Endothelial cell of umbilical vein (primary cell): ENCODE results near the gene PPME1. TPM values are rescaled to one million over a fixed set of nuclear protein-coding genes. Genes with fewer than 3 reads are reported as not detected.

Experiments
- BruUV-seq: library from RNA; stranded (reverse); fragments of 400-500 nt; replicated peaks from 2 replicates; lab custom pipeline; 2021; lab: Mats Ljungman, UMichigan
- CTCF ChIA-PET: fragments of 300-600, 350-600 bp; sonication (Branson Sonifier 250); formaldehyde crosslinking; loops from one replicate; lab custom pipeline; 2021; ENCODE audit warnings: antibody characterized with exemption, inconsistent platforms; lab: Charles Lee
- POLR2A ChIA-PET: fragments of 300-600, 350-600 bp; sonication (Branson Sonifier 250); formaldehyde crosslinking; loops from one replicate; lab custom pipeline; 2021; ENCODE audit warnings: antibody characterized with exemption, inconsistent platforms; lab: Charles Lee
- DNase-seq: peaks from one replicate; pipeline ENCODE4 v3.0.0-alpha.2; 2011; ENCODE audit warnings: low read depth, low spot score
- FAIRE-seq: peaks from 2 replicates; lab custom pipeline; 2011; peaks lifted over from hg19 to GRCh38; lab: Jason Lieb, UNC
- H2AFZ ChIP-seq: 2 replicates; pipeline ENCODE4 v1.6.0; 2012; ENCODE audit warnings: low read depth, low read length, control low read depth, inconsistent platforms
- H3K27ac ChIP-seq: 2 replicates; pipeline ENCODE4 v1.5.1; 2011; ENCODE audit warnings: low read depth, mild to moderate bottlenecking, control low read depth, low read length, moderate library complexity; ENCODE audit not compliant: insufficient read depth
- H3K27me3 ChIP-seq, 2 experiments: 2 replicates each; pipeline versions ENCODE4 v1.6.0 to v1.6.1; 2011; ENCODE audit warnings: low read length in 2 of 2, mixed read lengths in 1 of 2; ENCODE audit not compliant: control insufficient read depth in 2 of 2, insufficient read depth in 2 of 2
- H3K36me3 ChIP-seq, 2 experiments: 2 replicates in 1 of 2; 3 replicates in 1 of 2; pipeline ENCODE4 v1.5.1; 2011; ENCODE audit warnings: low read length in 2 of 2, mild to moderate bottlenecking in 1 of 2, moderate library complexity in 1 of 2; ENCODE audit not compliant: control insufficient read depth in 2 of 2, insufficient read depth in 2 of 2; ENCODE audit errors: extremely low read depth in 1 of 2
- H3K4me1 ChIP-seq: 3 replicates; pipeline ENCODE4 v1.5.1; 2011; ENCODE audit warnings: mild to moderate bottlenecking, low read length; ENCODE audit not compliant: control insufficient read depth, insufficient read depth; ENCODE audit errors: extremely low read depth
- H3K4me2 ChIP-seq: 2 replicates; pipeline ENCODE4 v1.6.1; 2011; ENCODE audit warnings: low read length, control low read depth, mixed read lengths; ENCODE audit not compliant: insufficient read depth
- H3K4me3 ChIP-seq, 3 experiments: fragments of 200-600 bp in 1 of 3; sonication (generic), shearing (Covaris generic) in 1 of 3; replicated peaks in 1 of 3; 2 replicates each; pipeline ENCODE4 v1.5.1; 2011 to 2016; ENCODE audit warnings: control low read depth in 3 of 3, low read length in 3 of 3, mild to moderate bottlenecking in 2 of 3, inconsistent platforms in 1 of 3, low read depth in 1 of 3, moderate library complexity in 1 of 3; ENCODE audit not compliant: insufficient read depth in 1 of 3
- H3K79me2 ChIP-seq: 2 replicates; pipeline ENCODE4 v1.6.0; 2012; ENCODE audit warnings: low read length, inconsistent platforms; ENCODE audit not compliant: control insufficient read depth, insufficient read depth
- H3K9ac ChIP-seq: replicated peaks from 2 replicates; pipeline ENCODE3; 2011; ENCODE audit warnings: low read length, control low read depth; ENCODE audit not compliant: insufficient read depth; ENCODE audit errors: extremely low read depth
- H3K9me1 ChIP-seq: replicated peaks from 3 replicates; pipeline ENCODE4 v1.6.0; 2011; ENCODE audit warnings: mild to moderate bottlenecking, low read length; ENCODE audit not compliant: control insufficient read depth, insufficient read depth; ENCODE audit errors: extremely low read depth
- H3K9me3 ChIP-seq: replicated peaks from 2 replicates; pipeline ENCODE4 v1.5.1; 2012; ENCODE audit warnings: low read length, inconsistent platforms; ENCODE audit not compliant: control insufficient read depth, insufficient read depth
- H4K20me1 ChIP-seq: replicated peaks from 2 replicates; pipeline ENCODE3; 2011; ENCODE audit warnings: mild to moderate bottlenecking, low read length; ENCODE audit not compliant: control insufficient read depth, insufficient read depth; ENCODE audit errors: extremely low read depth
- CTCF ChIP-seq, 2 donors: IDR thresholded peaks; 1 replicate in 1 of 2; 2 replicates in 1 of 2; pipeline ENCODE4 v1.5.1; 2011; ENCODE audit warnings: low read length in 2 of 2, mild to moderate bottlenecking in 2 of 2, moderate library complexity in 2 of 2, control low read depth in 1 of 2, inconsistent platforms in 1 of 2, low read depth in 1 of 2; ENCODE audit not compliant: insufficient read depth in 1 of 2; ENCODE audit errors: extremely low read depth in 1 of 2
- EZH2 ChIP-seq: IDR thresholded peaks from 2 replicates; pipeline ENCODE4 v1.6.1; 2012; ENCODE audit warnings: borderline replicate concordance, low read depth, mild to moderate bottlenecking, moderate library complexity, low read length, inconsistent platforms; ENCODE audit not compliant: severe bottlenecking
- FOS ChIP-seq: IDR thresholded peaks from 2 replicates; pipeline ENCODE4 v1.6.1; 2011; ENCODE audit warnings: mild to moderate bottlenecking, low read length, moderate library complexity, borderline replicate concordance; ENCODE audit not compliant: insufficient read depth
- GATA2 ChIP-seq: IDR thresholded peaks from 2 replicates; pipeline ENCODE4 v1.7.0; 2011; ENCODE audit warnings: low read depth, mild to moderate bottlenecking, moderate library complexity, mixed read lengths, low read length; ENCODE audit not compliant: insufficient read length, insufficient read depth
- JUN ChIP-seq: IDR thresholded peaks from 2 replicates; pipeline ENCODE4 v1.6.1; 2011; ENCODE audit warnings: borderline replicate concordance, low read depth; ENCODE audit not compliant: insufficient read length, insufficient read depth
- MAX ChIP-seq: IDR thresholded peaks from 2 replicates; pipeline ENCODE4 v1.6.1; 2011; ENCODE audit not compliant: insufficient read depth, insufficient read length
- MYC ChIP-seq: IDR thresholded peaks from one replicate; pipeline ENCODE4 v1.6.1; 2011; ENCODE audit warnings: mild to moderate bottlenecking, low read depth, low read length
- POLR2A ChIP-seq: IDR thresholded peaks from 2 replicates; pipeline ENCODE4 v1.6.1; 2012; ENCODE audit warnings: low read depth, mild to moderate bottlenecking, control low read depth, low read length
- POLR2AphosphoS5 ChIP-seq: IDR thresholded peaks from 2 replicates; pipeline ENCODE4 v1.6.1; 2012; ENCODE audit warnings: low read depth, mild to moderate bottlenecking, control low read depth, low read length, moderate library complexity; ENCODE audit not compliant: insufficient read depth
- dilution Hi-C: fragments of 300-500 bp; cut with MboI; formaldehyde crosslinking; loops from one replicate; pipeline ENCODE4 v1.15.0; 2019; ENCODE audit warnings: low sequenced_read_pairs; ENCODE audit not compliant: extremely low pct_ligation_motif_present
- intact Hi-C: fragments of 100-400 bp; cut with micrococcal nuclease; formaldehyde crosslinking; loops from one replicate; pipeline ENCODE4 v1.10.0; 2022
- polyA plus RNA-seq, 4 experiments: library from polyadenylated mRNA; depleted of rRNA in 3 of 4; stranded (reverse) in 3 of 4; unstranded in 1 of 4; fragments of >200 nt; gene quantifications; 2 replicates each; pipeline versions ENCODE4 v1.2.1 to v1.2.3, GENCODE V29; 2011 to 2012; ENCODE audit warnings: missing spikeins in 1 of 4
- total RNA-seq: library from RNA; stranded (reverse); gene quantifications from 2 replicates; pipeline ENCODE4 v1.2.3, GENCODE V29; 2021

PPME1 gene
- total and polyA plus RNA-seq, 2 donors (not counting 3 experiments of a cell fraction or from before 2014, with no cell fraction given) = 37.2 to 49.9 TPM

DNA sequence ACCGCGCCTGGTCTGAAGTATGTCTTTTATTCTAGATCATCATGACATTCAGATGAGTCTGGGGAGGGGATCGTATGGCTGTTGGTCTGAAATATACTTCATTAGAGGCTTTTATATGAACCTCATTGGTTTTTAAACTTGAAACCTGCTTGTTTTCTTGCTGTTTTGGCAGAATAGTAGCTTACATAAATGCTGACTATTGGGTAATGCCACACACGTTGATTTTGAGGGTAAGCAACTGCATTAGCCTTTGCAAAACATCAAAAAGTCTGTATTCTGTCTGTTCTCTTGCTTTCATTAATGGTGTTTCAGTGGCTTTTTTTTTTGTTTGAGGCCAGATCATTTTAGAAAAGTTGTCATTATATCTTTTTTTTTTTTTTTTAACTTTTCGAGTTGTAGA lies 14.2 kb downstream of the PPME1 start:
- no peak overlapping the region for H3K4me2 ChIP-seq
- no peak overlapping the region for H3K27ac ChIP-seq
- H4K20me1 ChIP-seq = no peaks in the 10 kb centered on the region
- POLR2A ChIA-PET = no interaction called here
- dilution Hi-C loops = no loop called here
- TF ChIP-seq POLR2A (no peak), POLR2AphosphoS5 (no peak), GATA2 (no peak), CTCF (IDR thresholded peaks at IDR 0.05; ENCODE audit: extremely low read depth in 1 of 2, insufficient read depth in 1 of 2, low read depth in 1 of 2, low read length in 2 of 2) (no peak), FOS (no peak), MAX (no peak), JUN (no peak), MYC (no peak), EZH2 (no peak)
- FAIRE-seq (no peak), DNase-seq (no peak)
- H3K9me3 ChIP-seq = no peaks in the 10 kb centered on the region
- intact Hi-C loops = no loop called here
- H2AFZ ChIP-seq = no peak overlapping the region
- H3K4me1 ChIP-seq = no peaks in the 10 kb centered on the region
- H3K79me2 ChIP-seq = peaks cover 6% of the 10 kb centered on the region
- no peaks in the 10 kb centered on the region for H3K36me3 ChIP-seq
- no peaks in the 10 kb centered on the region for H3K27me3 ChIP-seq
- BruUV-seq = no TSS peak
- H3K9ac ChIP-seq = no peak overlapping the region
- H3K9me1 ChIP-seq = no peaks in the 10 kb centered on the region
- H3K4me3 ChIP-seq = no peak overlapping the region
- CTCF ChIA-PET = interaction anchor here (0.9 kb wide), 1 partner anchor 9 kb away, joined by 3 read pairs; no protein-coding TSS in a partner anchor
